Right lobe of liver (tissue), 6 donors: Measurements from ENCODE around the gene NEB. TPM values are rescaled to one million over a fixed set of nuclear protein-coding genes. Genes with fewer than 3 reads are reported as not detected.

ENCODE experiments used
- ATAC-seq, 4 donors: fragments of 200-7000 bp; cut with Tn5 transposase; one replicate each; pipeline ENCODE4 v1.9.1; 2020; ENCODE audit warnings: mild to moderate bottlenecking in 4 of 4, moderate library complexity in 4 of 4
- DNase-seq, 3 donors: peaks; one replicate each; pipeline ENCODE4 v3.0.0-alpha.2; 2020
- H3K27ac ChIP-seq, 3 donors: fragments of 200-600 bp; one replicate each; pipeline ENCODE4 v1.8.0; 2022
- H3K27me3 ChIP-seq, 2 donors: fragments of 200-600 bp; one replicate each; pipeline ENCODE4 v1.8.0; 2022
- H3K36me3 ChIP-seq, 4 donors: fragments of 200-600 bp; sonication (generic) in 1 of 4; one replicate each; pipeline versions ENCODE4 v1.5.1 to v1.8.0; 2017 to 2022; ENCODE audit warnings: control low read depth in 1 of 4
- H3K4me1 ChIP-seq, 4 donors: fragments of 200-600 bp; sonication (generic) in 1 of 4; one replicate each; pipeline versions ENCODE4 v1.5.1 to v1.8.0; 2017 to 2022; ENCODE audit warnings: control low read depth in 1 of 4
- H3K4me3 ChIP-seq, 3 donors: fragments of 200-600 bp; one replicate each; pipeline ENCODE4 v1.8.0; 2022
- H3K9me3 ChIP-seq, 4 donors: fragments of 200-600 bp; sonication (generic) in 1 of 4; one replicate each; pipeline versions ENCODE4 v1.5.1 to v1.8.0; 2017 to 2022; ENCODE audit warnings: control low read depth in 1 of 4
- POLR2A ChIP-seq: fragments of 450-650 bp; IDR thresholded peaks from one replicate; pipeline ENCODE4 v1.6.1; 2017; ENCODE audit warnings: antibody characterized with exemption, mild to moderate bottlenecking
- WGBS: methylation state at CpG from one replicate; pipeline ENCODE4 v1.1.6; 2018; ENCODE audit warnings: low coverage, low lambda C conversion rate; ENCODE audit not compliant: insufficient coverage; ENCODE audit errors: missing lambda C conversion rate; 5-methylcytosine and 5-hydroxymethylcytosine counted together
- intact Hi-C, 2 donors: fragments of 100-400 bp; cut with DNase I; formaldehyde crosslinking; loops; one replicate each; pipeline versions ENCODE4 v1.11.2 to v1.14.1; 2022
- total RNA-seq, 6 experiments: library from RNA; depleted of rRNA in 2 of 6; stranded (reverse); fragments of >200 nt in 2 of 6; fragmentation: NEBNext Ultra II Directional in 3 of 6; extraction: Animal tissue kit (Norgen Biotek cat#: 25700) in 3 of 6; gene quantifications; one replicate each; pipeline versions ENCODE4 v1.1.0 to v1.2.4, GENCODE V29; 2016 to 2023
- TF ChIP-seq, protein P1 (sequence below), 4 donors: fragments of 200-600 bp in 3 of 4; fragments of 450-650 bp in 1 of 4; IDR thresholded peaks; one replicate each; pipeline versions ENCODE4 v1.5.1 to v1.8.0; 2016 to 2022; ENCODE audit warnings: antibody characterized with exemption in 4 of 4, mild to moderate bottlenecking in 2 of 4
- donor health status: DM: no; HTN: yes; CAD: no.
- donor health status: DM: no; HTN: no; CAD: no.
- donor health status: DM: no; HTN: no; CAD: no.
- donor health status: DM: no; HTN: yes; CAD: no.
- donor health status: DM: no; HTN: yes; CAD: no.

NEB gene
- total RNA-seq, 6 experiments from 2014 or later, result 1.3 to 23.1 (median 9.2) TPM

- intact Hi-C loops, result no loop called here
- H3K4me3 ChIP-seq, result no peak overlapping the region
- WGBS, result 94% methylated on average over 5 of the region's 5 CpGs
- DNase-seq (no peak), ATAC-seq (no peak)
- no peaks in the 10 kb centered on the region for H3K4me1 ChIP-seq
- no peak for TF ChIP-seq POLR2A
- TF ChIP-seq, protein P1, sequence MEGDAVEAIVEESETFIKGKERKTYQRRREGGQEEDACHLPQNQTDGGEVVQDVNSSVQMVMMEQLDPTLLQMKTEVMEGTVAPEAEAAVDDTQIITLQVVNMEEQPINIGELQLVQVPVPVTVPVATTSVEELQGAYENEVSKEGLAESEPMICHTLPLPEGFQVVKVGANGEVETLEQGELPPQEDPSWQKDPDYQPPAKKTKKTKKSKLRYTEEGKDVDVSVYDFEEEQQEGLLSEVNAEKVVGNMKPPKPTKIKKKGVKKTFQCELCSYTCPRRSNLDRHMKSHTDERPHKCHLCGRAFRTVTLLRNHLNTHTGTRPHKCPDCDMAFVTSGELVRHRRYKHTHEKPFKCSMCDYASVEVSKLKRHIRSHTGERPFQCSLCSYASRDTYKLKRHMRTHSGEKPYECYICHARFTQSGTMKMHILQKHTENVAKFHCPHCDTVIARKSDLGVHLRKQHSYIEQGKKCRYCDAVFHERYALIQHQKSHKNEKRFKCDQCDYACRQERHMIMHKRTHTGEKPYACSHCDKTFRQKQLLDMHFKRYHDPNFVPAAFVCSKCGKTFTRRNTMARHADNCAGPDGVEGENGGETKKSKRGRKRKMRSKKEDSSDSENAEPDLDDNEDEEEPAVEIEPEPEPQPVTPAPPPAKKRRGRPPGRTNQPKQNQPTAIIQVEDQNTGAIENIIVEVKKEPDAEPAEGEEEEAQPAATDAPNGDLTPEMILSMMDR (IDR thresholded peaks at IDR 0.05), result no peak
- no peak overlapping the region for H3K27ac ChIP-seq
- no peaks in the 10 kb centered on the region for H3K9me3 ChIP-seq
- H3K36me3 ChIP-seq, result no peaks in the 10 kb centered on the region
- no peaks in the 10 kb centered on the region for H3K27me3 ChIP-seq
Measured at GRCh38 chr2:151668737-151669136, 65.5 kb downstream of the NEB start.

DNA sequence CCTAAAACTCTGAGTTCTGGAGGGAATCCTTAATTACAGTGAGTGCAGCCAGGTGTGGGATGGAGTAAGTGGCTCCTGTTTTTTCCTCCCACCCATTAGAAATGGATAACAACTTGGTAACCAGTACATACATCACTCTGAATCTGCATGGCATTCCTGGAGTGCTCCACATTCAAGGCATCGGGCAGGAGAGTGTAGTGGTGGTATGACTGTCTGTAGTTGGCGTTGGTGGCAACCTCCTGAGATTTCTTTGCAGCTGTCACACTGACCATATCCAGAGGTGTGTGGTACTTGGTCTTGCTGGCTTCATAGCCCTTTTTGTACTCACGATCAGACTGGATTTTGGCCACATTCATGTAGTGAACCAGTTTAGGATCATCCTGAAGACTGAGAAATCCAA is 68.3 kb downstream of the NEB start:
- Histone ChIP-seq H3K36me3 (no peaks in the 10 kb centered on the region), H3K4me1 (no peaks in the 10 kb centered on the region), H3K4me3 (no peak overlapping the region), H3K9me3 (no peaks in the 10 kb centered on the region), H3K27me3 (no peaks in the 10 kb centered on the region), H3K27ac (no peak overlapping the region)
- DNase-seq (no peak), ATAC-seq (no peak)
- WGBS, result 55% methylated on average over 1 of the region's 3 CpGs
- intact Hi-C loops, result no loop called here
- no peak for TF ChIP-seq POLR2A
- TF ChIP-seq, protein P1 (IDR thresholded peaks at IDR 0.05), result no peak

GRCh38 chr2:151664520-151664919 is 69.8 kb downstream of the NEB start:
- ATAC-seq, result no peak
- TF ChIP-seq, protein P1 (IDR thresholded peaks at IDR 0.05), result no peak
- TF ChIP-seq POLR2A, result no peak
- DNase-seq, result no peak
- Histone ChIP-seq H3K4me1 (no peaks in the 10 kb centered on the region), H3K27ac (no peak overlapping the region), H3K27me3 (no peaks in the 10 kb centered on the region), H3K9me3 (no peaks in the 10 kb centered on the region), H3K36me3 (no peaks in the 10 kb centered on the region), H3K4me3 (no peak overlapping the region)
- WGBS, result 67% methylated on average over 1 of the region's 1 CpG
- intact Hi-C loops, result no loop called here

GRCh38 chr2:151661625-151662024 is 72.7 kb downstream of the NEB start:
- Histone ChIP-seq H3K9me3 (no peaks in the 10 kb centered on the region), H3K4me3 (no peak overlapping the region), H3K36me3 (no peaks in the 10 kb centered on the region), H3K27me3 (no peaks in the 10 kb centered on the region), H3K27ac (no peak overlapping the region), H3K4me1 (no peaks in the 10 kb centered on the region)
- 69% methylated on average over 2 of the region's 2 CpGs for WGBS
- ATAC-seq, result no peak
- TF ChIP-seq, protein P1 (IDR thresholded peaks at IDR 0.05), result no peak
- no peak for TF ChIP-seq POLR2A
- DNase-seq, result no peak
- intact Hi-C loops, result no loop called here

DNA sequence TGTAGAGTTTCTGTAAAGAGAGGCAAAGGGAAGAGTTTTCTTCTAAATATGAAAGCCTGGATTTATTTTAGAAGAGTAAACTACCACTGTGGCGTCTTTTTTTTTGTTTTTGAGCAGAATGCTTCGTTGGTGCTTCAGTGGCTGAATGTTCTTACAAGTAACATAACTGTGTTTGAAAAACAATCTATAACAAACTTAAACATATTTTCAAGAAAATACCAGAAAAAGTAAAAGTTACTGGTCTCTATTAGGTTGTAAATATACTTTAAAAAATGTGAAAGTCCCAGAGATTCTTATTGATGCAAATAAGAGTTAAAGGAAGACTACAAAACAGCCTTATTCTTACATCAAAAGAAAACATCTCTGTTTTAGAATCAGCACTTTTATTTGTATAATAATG is 76.2 kb downstream of the NEB start:
- no peak for DNase-seq
- no peaks in the 10 kb centered on the region for H3K36me3 ChIP-seq
- intact Hi-C loops, result no loop called here
- no peaks in the 10 kb centered on the region for H3K27me3 ChIP-seq
- TF ChIP-seq, protein P1 (IDR thresholded peaks at IDR 0.05), result no peak
- no peak for TF ChIP-seq POLR2A
- ATAC-seq, result no peak
- H3K27ac ChIP-seq, result no peak overlapping the region
- H3K9me3 ChIP-seq, result no peaks in the 10 kb centered on the region
- no peaks in the 10 kb centered on the region for H3K4me1 ChIP-seq
- no peak overlapping the region for H3K4me3 ChIP-seq
- WGBS, result 81% methylated on average over 2 of the region's 2 CpGs
